Uterus (tissue), 4 donors: ENCODE results near the gene ADSS1. TPM values are rescaled to one million over a fixed set of nuclear protein-coding genes. Genes with fewer than 3 reads are reported as not detected.
A peak's percentile ranks its signal among the peaks of the same experiment; 100 is the strongest.

Experiments
- DNase-seq, 2 donors: peaks; one replicate each; pipeline ENCODE4 v3.0.0-alpha.2; 2019 to 2020
- H3K27ac ChIP-seq, 2 donors: fragments of 200-600 bp; sonication (generic); 1 replicate in 1 of 2; 2 replicates in 1 of 2; pipeline ENCODE4 v1.5.1; 2016 to 2018
- H3K27me3 ChIP-seq, 2 donors: fragments of 200-600 bp; sonication (generic); one replicate each; pipeline ENCODE4 v1.5.1; 2018 to 2019; ENCODE audit warnings: control low read depth in 1 of 2
- H3K36me3 ChIP-seq, 2 donors: fragments of 200-600 bp; sonication (generic); one replicate each; pipeline ENCODE4 v1.5.1; 2019; ENCODE audit warnings: control low read depth in 1 of 2
- H3K4me1 ChIP-seq, 2 donors: fragments of 200-600 bp; sonication (generic); one replicate each; pipeline ENCODE4 v1.5.1; 2018 to 2019; ENCODE audit warnings: control low read depth in 1 of 2
- H3K4me3 ChIP-seq, 2 donors: fragments of 200-600 bp; sonication (generic); 1 replicate in 1 of 2; 2 replicates in 1 of 2; pipeline ENCODE4 v1.5.1; 2018 to 2019; ENCODE audit warnings: mild to moderate bottlenecking in 1 of 2
- H3K9me3 ChIP-seq, 2 donors: fragments of 200-600 bp; sonication (generic); one replicate each; pipeline ENCODE4 v1.5.1; 2019; ENCODE audit warnings: control low read depth in 1 of 2
- POLR2A ChIP-seq, 2 donors: fragments of 450-650 bp; IDR thresholded peaks; one replicate each; pipeline ENCODE4 v1.6.1; 2016; ENCODE audit warnings: antibody characterized with exemption in 2 of 2, mild to moderate bottlenecking in 1 of 2, moderate library complexity in 1 of 2
- intact Hi-C: fragments of 100-400 bp; cut with DNase I; formaldehyde crosslinking; loops from one replicate; pipeline ENCODE4 v1.15.1; 2023; ENCODE audit warnings: low total_unique reads
- total RNA-seq, 4 donors: library from RNA; depleted of rRNA in 3 of 4; stranded (reverse); fragments of >200 nt in 3 of 4; gene quantifications; one replicate each; pipeline versions ENCODE4 v1.1.0 to v1.2.4, GENCODE V29; 2014 to 2023
- TF ChIP-seq, protein P1 (sequence below), 4 experiments: fragments of 200-600 bp in 2 of 4; fragments of 450-650 bp in 2 of 4; sonication (generic) in 2 of 4; IDR thresholded peaks; one replicate each; pipeline ENCODE4 v1.5.1; 2016 to 2019; ENCODE audit warnings: antibody characterized with exemption in 4 of 4, mild to moderate bottlenecking in 2 of 4, moderate library complexity in 1 of 4
- donor health status: DM: yes; HTN: yes; CAD: no.

ADSS1 gene
- total RNA-seq, 4 donors from 2014 or later, result 7.0 to 11.7 TPM; not detected in 2

DNA sequence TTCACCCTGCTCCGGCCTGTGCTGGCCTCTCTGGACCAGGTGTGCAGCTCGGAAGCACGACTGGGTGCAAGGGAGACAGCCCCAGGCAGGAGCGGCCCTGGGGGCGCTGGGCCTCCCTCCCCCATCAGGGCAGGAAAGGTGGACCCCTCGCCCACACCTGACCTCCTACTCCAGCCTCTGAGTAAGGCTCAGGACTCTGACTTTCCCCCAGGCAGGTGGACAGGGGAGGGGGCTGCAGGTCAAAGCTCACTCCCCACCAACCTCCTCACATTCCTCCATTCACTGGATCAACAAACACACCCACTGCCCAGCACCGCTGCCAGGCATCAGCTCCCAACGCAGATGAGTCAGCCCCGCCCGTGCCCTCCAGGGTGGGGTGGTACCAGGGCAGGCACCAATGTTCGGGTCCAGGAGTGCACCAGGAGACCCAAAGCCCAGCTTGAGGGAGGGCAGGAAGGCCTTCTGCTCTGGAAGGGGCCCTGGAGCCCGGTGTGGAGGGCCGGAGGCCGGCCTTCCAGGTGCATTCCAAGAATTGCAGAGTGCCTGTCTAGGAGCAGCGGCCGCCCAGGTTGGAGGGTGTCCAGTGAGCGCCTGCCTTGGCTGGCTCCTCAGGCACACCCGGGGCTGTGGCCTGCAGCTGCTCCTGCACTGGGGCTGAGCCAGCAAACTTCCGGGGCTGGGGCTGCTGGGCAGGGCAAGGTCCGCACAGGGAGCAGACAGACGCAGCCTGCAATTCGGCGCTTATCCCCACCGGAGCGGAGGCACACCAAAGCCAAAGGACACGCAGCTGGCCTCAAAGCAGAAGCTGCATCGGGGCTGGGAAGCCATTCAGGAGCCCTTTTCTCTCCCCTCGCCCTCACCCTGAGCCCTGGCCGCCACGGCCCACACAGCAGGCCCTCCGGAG is 36.2 kb upstream of the ADSS1 start:
- H3K36me3 ChIP-seq, result no peaks in the 10 kb centered on the region
- intact Hi-C loops, result no loop called here
- no peaks in the 10 kb centered on the region for H3K27me3 ChIP-seq
- peak; percentile 58 to 63 for DNase-seq
- H3K4me1 ChIP-seq, result peaks cover 0 to 10% of the 10 kb centered on the region in 2 donors
- peak overlapping the region; percentile 82 to 89 for H3K27ac ChIP-seq
- TF ChIP-seq, protein P1, sequence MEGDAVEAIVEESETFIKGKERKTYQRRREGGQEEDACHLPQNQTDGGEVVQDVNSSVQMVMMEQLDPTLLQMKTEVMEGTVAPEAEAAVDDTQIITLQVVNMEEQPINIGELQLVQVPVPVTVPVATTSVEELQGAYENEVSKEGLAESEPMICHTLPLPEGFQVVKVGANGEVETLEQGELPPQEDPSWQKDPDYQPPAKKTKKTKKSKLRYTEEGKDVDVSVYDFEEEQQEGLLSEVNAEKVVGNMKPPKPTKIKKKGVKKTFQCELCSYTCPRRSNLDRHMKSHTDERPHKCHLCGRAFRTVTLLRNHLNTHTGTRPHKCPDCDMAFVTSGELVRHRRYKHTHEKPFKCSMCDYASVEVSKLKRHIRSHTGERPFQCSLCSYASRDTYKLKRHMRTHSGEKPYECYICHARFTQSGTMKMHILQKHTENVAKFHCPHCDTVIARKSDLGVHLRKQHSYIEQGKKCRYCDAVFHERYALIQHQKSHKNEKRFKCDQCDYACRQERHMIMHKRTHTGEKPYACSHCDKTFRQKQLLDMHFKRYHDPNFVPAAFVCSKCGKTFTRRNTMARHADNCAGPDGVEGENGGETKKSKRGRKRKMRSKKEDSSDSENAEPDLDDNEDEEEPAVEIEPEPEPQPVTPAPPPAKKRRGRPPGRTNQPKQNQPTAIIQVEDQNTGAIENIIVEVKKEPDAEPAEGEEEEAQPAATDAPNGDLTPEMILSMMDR (IDR thresholded peaks at IDR 0.05), result no peak
- TF ChIP-seq POLR2A (IDR thresholded peaks at IDR 0.05), result peak in 1 of 2 donors; percentile 14
- H3K4me3 ChIP-seq, result no peak overlapping the region
- H3K9me3 ChIP-seq, result no peaks in the 10 kb centered on the region

GRCh38 chr14:104688505-104689108 is 35.4 kb upstream of the ADSS1 start:
- intact Hi-C loops, result no loop called here
- H3K4me1 ChIP-seq, result peaks cover 0 to 10% of the 10 kb centered on the region in 2 donors

GRCh38 chr14:104689109-104689880 is 34.7 kb upstream of the ADSS1 start, which contains the start of gene INF2:
TSS of gene INF2 (plus strand) at chr14:104689618. CDS start at chr14:104701366, 11,748 bp downstream.
- no peaks in the 10 kb centered on the region for H3K27me3 ChIP-seq
- H3K4me3 ChIP-seq, result peak within 1 kb of the TSS; percentile 46 to 80
- TF ChIP-seq, protein P1 (IDR thresholded peaks at IDR 0.05), result no peak
- peak in 1 of 2 donors; percentile 29 for TF ChIP-seq POLR2A (IDR thresholded peaks at IDR 0.05)
- no peaks in the 10 kb centered on the region for H3K36me3 ChIP-seq
- DNase-seq, result peak; percentile 58 to 66
- peak within 1 kb of the TSS; percentile 82 to 89 for H3K27ac ChIP-seq
- no peaks in the 10 kb centered on the region for H3K9me3 ChIP-seq
- peaks cover 0 to 10% of the 10 kb centered on the region in 2 donors for H3K4me1 ChIP-seq
- intact Hi-C loops, result no loop called here

More at GRCh38 chr14:104688505-104689108, 35.4 kb upstream of the ADSS1 start:
- Histone ChIP-seq H3K9me3 (no peaks in the 10 kb centered on the region), H3K27me3 (no peaks in the 10 kb centered on the region), H3K36me3 (no peaks in the 10 kb centered on the region), H3K27ac (peak overlapping the region; percentile 82 to 89), H3K4me3 (peak overlapping the region; percentile 46 to 80)
- TF ChIP-seq, protein P1 (IDR thresholded peaks at IDR 0.05), result no peak
- no peak for TF ChIP-seq POLR2A (IDR thresholded peaks at IDR 0.05)
- peak in 1 of 2 donors; percentile 60 for DNase-seq

DNA sequence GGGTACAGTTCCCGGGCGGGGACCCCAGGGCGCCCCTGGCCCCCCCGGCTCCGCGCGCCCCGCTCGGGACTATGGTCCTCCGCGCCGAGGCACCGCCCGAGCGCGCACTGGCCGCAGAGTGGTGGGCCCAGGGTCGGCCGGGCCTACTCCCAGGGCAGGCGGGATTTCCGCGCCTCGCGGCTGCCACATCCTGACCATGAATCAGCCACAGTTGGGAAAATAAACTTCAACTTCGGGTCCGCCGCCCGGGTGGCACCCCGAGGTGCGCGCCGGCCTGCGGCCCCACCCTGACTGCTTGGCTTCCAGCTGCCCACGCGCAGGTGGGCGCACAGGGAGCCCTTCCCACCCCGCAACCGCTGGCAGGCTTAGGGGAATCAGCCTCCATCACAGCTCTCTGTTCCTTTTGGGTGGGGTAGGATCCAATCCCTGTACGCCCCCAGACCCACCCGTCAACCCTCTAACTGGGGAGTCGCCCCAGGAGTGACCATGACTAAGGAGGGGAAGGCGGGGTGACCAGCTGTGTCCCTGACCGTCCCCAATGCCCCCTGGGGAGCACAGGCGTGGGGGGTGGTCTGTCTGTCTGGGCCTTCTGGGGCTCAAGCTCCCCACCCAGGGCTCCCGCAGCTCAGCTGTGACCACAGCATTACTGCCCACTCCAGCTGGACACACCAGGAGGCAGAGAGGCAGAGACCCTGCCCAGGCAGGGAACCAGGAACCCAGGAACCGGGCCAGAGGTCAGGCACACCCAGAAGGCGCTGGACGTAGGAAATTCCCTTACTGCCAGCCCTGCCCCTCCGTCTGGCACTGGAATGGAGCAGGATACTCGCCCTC is 33.9 kb upstream of the ADSS1 start:
- Histone ChIP-seq H3K4me1 (peaks cover 0 to 17% of the 10 kb centered on the region in 2 donors), H3K9me3 (no peaks in the 10 kb centered on the region), H3K27ac (peak overlapping the region; percentile 82 to 89), H3K4me3 (peak overlapping the region; percentile 46 to 80), H3K36me3 (no peaks in the 10 kb centered on the region), H3K27me3 (no peaks in the 10 kb centered on the region)
- intact Hi-C loops, result no loop called here
- TF ChIP-seq, protein P1 (IDR thresholded peaks at IDR 0.05), result no peak
- peak in 1 of 2 donors; percentile 2 for TF ChIP-seq POLR2A (IDR thresholded peaks at IDR 0.05)
- no peak for DNase-seq
